M059J (cell line): Measurements from ENCODE around the gene SPATA3. TPM values are rescaled to one million over a fixed set of nuclear protein-coding genes. Genes with fewer than 3 reads are reported as not detected.

Experiments used
- DNase-seq: peaks from one replicate; pipeline ENCODE4 v3.0.0-alpha.2; 2012; ENCODE audit warnings: low read depth
- total RNA-seq: library from RNA; depleted of rRNA; stranded (reverse); fragments of >200 nt; shearing (Covaris generic); gene quantifications from 2 replicates; pipeline ENCODE4 v1.2.3, GENCODE V29; 2014

The SPATA3 gene
- total RNA-seq, 1 experiment from 2014 or later, result not detected

DNA sequence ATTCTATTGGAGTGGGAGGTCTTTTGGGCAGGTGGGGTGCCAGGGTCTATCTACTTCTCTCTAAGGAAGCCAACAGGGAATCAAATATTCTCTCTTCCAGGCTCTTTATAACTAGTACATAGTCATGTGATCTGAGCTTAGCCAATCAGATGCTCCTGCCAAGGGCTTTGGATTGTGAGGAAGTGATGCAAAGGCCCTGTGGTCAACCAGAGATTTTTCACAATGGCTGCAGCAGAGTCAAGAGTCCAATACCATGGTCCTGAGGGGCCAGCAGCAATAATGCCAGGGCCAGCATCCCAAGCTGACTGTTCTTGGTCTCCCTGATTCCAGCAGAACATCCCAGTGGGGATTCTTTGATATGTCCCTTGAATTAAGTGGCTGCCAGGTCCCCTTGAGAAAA, 33.0 kb downstream of the SPATA3 start:
- DNase-seq, result no peak

GRCh38 chr2:231029563-231029962, 33.6 kb downstream of the SPATA3 start:
- DNase-seq, result no peak

- DNase-seq, result no peak
Measured at GRCh38 chr2:231030725-231031124, 34.8 kb downstream of the SPATA3 start.

DNA sequence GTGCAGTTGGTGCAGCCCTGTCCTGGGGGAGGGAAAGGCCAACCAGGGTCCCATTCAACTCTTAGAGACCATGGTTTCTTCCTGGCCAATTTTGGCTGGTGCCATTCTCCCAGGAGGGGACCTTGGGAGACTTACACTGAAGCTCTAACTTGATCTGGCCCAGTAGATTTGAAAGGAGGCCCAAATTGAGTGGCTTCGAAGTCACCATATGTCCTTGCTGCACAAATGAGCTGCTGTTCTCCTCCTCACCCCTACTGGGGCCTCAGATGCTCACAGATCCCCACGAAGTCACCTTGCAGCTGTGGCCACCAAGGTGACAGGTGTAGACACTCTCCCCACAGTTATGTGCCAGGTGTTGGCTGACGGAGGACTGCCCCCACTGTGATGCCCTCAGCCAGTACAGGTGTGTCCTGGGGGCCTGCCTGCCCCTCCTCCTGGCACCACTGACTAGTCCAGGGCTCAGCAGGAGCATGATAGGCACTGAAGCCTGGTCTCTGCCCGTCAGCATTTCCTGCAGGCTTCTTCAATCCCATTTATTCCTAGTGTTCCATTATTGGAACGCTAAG, 36.7 kb downstream of the SPATA3 start:
- no peak for DNase-seq

- no peak for DNase-seq
Measured at GRCh38 chr2:231033147-231034132, 37.5 kb downstream of the SPATA3 start.

DNA sequence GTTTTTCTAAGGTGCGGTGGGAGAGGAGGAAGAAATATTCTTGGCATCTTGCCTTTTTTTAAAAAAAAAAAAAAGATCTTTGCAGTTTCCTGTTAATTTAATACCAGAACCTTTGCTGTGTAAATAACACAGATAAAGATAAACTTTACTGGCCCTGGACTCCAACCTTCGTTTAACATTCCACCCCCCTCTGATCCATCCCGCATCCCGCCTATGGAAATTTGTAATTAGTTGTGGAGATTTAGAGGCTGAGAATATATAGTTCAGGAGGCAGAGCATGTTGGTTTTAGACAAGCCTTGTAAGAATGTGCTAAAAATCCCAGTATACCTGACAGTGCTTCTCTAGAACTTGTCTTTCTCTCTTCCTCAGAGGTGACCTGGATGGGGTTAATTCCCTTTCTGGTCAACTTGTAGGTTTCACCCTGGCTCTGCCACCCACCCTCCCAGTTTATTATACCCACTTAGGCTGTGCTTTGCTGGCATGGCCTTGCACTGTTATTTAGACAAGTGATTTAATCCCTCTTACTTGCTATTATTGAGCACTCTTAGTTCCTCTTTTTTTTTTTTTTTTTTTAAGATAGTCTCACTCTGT, 38.5 kb downstream of the SPATA3 start:
- DNase-seq, result no peak

DNA sequence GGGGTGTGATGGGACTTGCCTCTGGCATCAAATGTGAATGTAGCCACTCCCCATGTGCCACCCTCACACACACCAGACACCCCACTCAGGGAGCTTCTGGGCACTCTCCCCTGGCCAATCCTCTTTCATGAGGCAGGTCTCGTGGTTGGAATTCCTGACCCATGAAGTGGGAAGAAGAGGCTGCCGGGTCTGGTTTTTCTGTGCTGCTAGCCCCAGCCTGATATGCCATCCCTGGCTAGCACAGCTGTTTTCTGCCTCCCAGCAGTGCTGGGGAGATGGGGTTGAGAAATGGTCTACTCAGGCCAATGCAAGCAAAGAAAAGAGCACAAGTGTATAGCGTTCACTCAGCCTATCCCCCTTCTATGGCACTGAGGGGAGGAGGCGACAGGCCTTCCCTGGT, 40.2 kb downstream of the SPATA3 start:
- no peak for DNase-seq

- no peak for DNase-seq
Measured at GRCh38 chr2:231036578-231037106, 40.7 kb downstream of the SPATA3 start.

- no peak for DNase-seq
Measured at GRCh38 chr2:231037202-231037730, 41.3 kb downstream of the SPATA3 start, which contains the start of gene C2orf72. C2orf72 (plus strand) TSS chr2:231037523; CDS start chr2:231037566, 43 bp downstream.

DNA sequence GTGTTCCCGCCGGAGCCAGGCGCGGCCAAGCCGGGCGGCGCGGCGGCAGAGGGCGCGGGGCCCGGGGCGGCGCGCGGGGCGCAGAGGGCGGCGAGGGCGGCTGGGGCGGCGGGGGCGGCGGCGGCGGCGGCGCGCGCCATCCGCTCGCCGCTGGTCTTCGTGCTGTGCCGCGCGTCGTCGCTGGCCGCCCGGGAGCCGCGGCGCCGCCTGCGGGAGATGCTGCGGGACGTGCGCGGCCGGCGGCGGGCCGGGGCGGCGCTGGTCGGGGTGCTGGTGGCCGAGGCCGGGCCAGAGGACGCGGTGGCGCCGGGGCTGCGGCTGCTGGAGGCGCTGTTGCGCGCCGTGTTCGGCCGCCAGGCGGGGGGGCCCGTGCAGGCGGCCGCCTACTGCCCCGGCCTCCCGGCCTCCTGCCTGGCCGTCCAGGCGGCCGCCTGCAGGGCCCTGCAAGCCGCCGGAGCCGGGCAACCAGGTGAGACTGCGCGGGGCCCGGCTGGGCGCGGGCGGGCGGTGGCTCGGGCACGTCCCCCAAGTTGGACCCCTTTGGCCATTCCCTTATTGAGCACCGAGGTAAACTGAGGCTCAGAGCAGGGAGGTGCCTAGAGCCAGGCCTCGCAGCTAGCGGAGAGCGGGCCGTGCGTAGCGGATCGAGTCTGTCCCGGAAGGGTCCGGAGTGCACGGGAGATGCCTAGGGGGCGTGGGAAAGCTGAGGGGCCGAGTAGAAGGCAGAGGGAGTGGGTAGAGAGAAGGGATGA, 42.0 kb downstream of the SPATA3 start:
- peak; percentile 12 for DNase-seq

- DNase-seq, result no peak
Measured at GRCh38 chr2:231038483-231039293, 42.8 kb downstream of the SPATA3 start.

- DNase-seq, result no peak
Measured at GRCh38 chr2:231039294-231039664, 43.4 kb downstream of the SPATA3 start.

- no peak for DNase-seq
Measured at GRCh38 chr2:231039821-231040364, 44.0 kb downstream of the SPATA3 start.

GRCh38 chr2:231041061-231041689, 45.3 kb downstream of the SPATA3 start:
- peak; percentile 13 for DNase-seq

- DNase-seq, result no peak
Measured at GRCh38 chr2:231043796-231044195, 47.9 kb downstream of the SPATA3 start.

DNA sequence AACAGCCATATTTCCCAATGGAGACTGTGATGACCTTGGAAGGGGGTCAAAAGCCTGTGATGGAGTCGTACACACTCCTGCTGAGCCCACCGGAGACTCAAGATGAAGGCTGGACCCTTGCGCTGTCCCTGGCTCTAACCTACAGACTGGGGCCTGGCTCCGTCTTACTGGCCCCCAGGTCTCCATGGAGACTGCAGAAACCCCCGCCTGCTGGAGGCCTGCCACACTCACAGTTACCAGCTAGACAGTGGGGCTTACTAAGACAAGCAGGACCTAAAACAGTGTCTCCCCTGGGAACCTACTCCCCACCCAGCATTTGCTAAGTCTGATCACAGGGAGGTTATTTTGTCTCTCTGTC, 51.0 kb downstream of the SPATA3 start:
- DNase-seq, result no peak

GRCh38 chr2:231047274-231047922, 51.5 kb downstream of the SPATA3 start:
- no peak for DNase-seq

- DNase-seq, result no peak
Measured at GRCh38 chr2:231047923-231048915, 52.3 kb downstream of the SPATA3 start.
